Mesodermal cell (in vitro differentiated cells): ENCODE results near the gene GRAMD4.

Source experiments
- H3K27ac ChIP-seq: 2 replicates; pipeline ENCODE4 v1.7.0; 2013; ENCODE audit warnings: mild to moderate bottlenecking, low read depth, low read length, moderate library complexity; ENCODE audit not compliant: severe bottlenecking
- H3K36me3 ChIP-seq: 2 replicates; pipeline ENCODE4 v1.7.1; 2013; ENCODE audit warnings: mild to moderate bottlenecking, low read length, moderate library complexity; ENCODE audit not compliant: control insufficient read depth, insufficient read depth
- H3K4me1 ChIP-seq: one replicate; pipeline ENCODE4 v1.7.1; 2013; ENCODE audit warnings: mild to moderate bottlenecking, low read length; ENCODE audit not compliant: insufficient read depth, control insufficient read depth, poor library complexity, severe bottlenecking
- H3K4me3 ChIP-seq: 2 replicates; pipeline ENCODE4 v1.7.0; 2013; ENCODE audit warnings: low read length, control low read depth, mild to moderate bottlenecking; ENCODE audit not compliant: insufficient read depth, poor library complexity, severe bottlenecking; ENCODE audit errors: extremely low read depth
- H3K9me3 ChIP-seq: 2 replicates; pipeline ENCODE4 v1.7.1; 2013; ENCODE audit warnings: mild to moderate bottlenecking, low read length, moderate library complexity; ENCODE audit not compliant: control insufficient read depth
- WGBS, 2 experiments: methylation state at CpG; one replicate each; pipeline ENCODE4 v1.1.5; 2013; ENCODE audit warnings: missing lambda C conversion rate in 2 of 2; ENCODE audit not compliant: insufficient coverage in 2 of 2; 5-methylcytosine and 5-hydroxymethylcytosine counted together

GRAMD4 gene

GRCh38 chr22:46592390-46592872 lies 27.8 kb upstream of the GRAMD4 start:
- H3K36me3 ChIP-seq: no peaks in the 10 kb centered on the region
- H3K4me3 ChIP-seq: no peak overlapping the region
- H3K27ac ChIP-seq: peak overlapping the region; percentile 11
- H3K4me1 ChIP-seq: peaks cover 12% of the 10 kb centered on the region
- no peaks in the 10 kb centered on the region for H3K9me3 ChIP-seq
- WGBS, 2 experiments: 70 to 78% methylated on average over 13 of the region's 13 CpGs

DNA sequence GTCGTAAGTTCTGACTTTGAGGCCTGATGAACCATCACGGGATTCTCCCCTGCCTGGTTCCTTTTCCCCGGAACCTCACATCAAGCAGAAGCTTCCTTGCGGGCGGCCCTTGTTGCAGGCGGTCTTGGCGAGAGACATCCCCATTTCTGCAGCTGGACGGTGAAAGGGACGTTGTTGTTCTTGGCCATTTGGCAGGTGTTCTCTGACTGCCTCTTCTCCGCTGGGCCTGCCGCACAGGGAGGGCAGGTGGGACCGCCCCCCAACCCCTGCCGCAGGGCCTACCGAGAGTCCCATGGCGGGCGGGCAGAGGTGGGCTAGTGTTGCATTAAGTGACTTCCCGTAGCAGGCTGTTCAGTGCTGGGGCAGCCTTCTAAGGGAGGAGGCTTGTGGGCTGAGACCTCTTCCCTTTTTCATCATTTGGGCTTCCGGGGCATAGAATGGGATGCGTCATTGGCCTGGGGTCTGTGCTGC lies 26.9 kb upstream of the GRAMD4 start:
- Histone ChIP-seq H3K27ac (no peak overlapping the region), H3K36me3 (no peaks in the 10 kb centered on the region), H3K4me1 (peaks cover 12% of the 10 kb centered on the region), H3K4me3 (no peak overlapping the region), H3K9me3 (no peaks in the 10 kb centered on the region)
- 96 to 99% methylated on average over 12 to 17 of the region's 19 CpGs for WGBS, 2 experiments

GRCh38 chr22:46593996-46594946 lies 25.9 kb upstream of the GRAMD4 start:
- 86 to 90% methylated on average over 7 to 10 of the region's 15 CpGs for WGBS, 2 experiments

DNA sequence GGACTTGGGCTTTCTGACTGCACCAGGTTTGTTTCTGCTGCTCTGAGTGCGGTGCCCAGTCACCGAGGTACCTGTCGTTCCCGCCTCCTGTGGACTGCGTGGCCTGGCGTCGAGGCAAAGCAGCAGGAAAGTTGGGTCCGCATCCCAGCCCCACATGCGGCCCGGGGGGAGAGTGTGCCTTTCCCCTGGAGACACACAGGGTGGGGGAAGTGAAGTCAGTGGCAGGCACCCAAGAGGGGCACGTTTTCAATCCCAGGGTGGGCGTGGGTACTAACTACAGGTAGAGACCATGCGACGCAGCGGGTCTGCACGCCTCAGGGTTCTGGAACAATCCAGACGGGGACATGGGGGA lies 25.3 kb upstream of the GRAMD4 start:
- Histone ChIP-seq H3K27ac (no peak overlapping the region), H3K36me3 (no peaks in the 10 kb centered on the region), H3K4me1 (peaks cover 12% of the 10 kb centered on the region), H3K4me3 (no peak overlapping the region), H3K9me3 (no peaks in the 10 kb centered on the region)
- 93 to 95% methylated on average over 17 of the region's 17 CpGs for WGBS, 2 experiments

More at GRCh38 chr22:46593996-46594946, 25.9 kb upstream of the GRAMD4 start:
- Histone ChIP-seq H3K9me3 (no peaks in the 10 kb centered on the region), H3K4me1 (peaks cover 12% of the 10 kb centered on the region), H3K27ac (no peak overlapping the region), H3K36me3 (no peaks in the 10 kb centered on the region), H3K4me3 (no peak overlapping the region)

- no peaks in the 10 kb centered on the region for H3K36me3 ChIP-seq
- no peak overlapping the region for H3K4me3 ChIP-seq
- 91 to 97% methylated on average over 4 to 6 of the region's 8 CpGs for WGBS, 2 experiments
Measured at GRCh38 chr22:46595545-46595944, 24.6 kb upstream of the GRAMD4 start.

DNA sequence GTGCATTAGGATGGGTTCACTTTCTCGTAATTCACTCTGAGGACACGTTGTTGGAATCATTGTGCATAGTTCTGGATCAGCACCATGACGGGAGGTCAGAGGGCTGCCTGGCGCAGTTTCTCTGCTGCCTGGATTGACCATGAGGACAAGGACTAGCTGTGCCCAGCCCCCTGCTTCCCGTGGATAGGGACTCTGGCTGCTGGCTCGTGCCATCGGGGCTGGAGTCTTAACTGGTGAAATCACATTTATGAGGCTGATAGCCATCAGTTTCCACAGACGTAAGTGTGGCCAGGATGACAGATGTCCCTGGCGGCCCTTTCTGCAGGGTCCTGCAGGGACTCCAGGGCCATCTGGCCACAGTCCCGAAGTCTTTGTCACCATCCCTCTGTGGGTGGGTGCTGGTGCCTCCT lies 24.1 kb upstream of the GRAMD4 start:
- H3K9me3 ChIP-seq: no peaks in the 10 kb centered on the region
- H3K4me3 ChIP-seq: no peak overlapping the region
- H3K4me1 ChIP-seq: peaks cover 12% of the 10 kb centered on the region
- H3K27ac ChIP-seq: no peak overlapping the region
- 89 to 91% methylated on average over 10 of the region's 10 CpGs for WGBS, 2 experiments
- no peaks in the 10 kb centered on the region for H3K36me3 ChIP-seq

More at GRCh38 chr22:46595545-46595944, 24.6 kb upstream of the GRAMD4 start:
- Histone ChIP-seq H3K9me3 (no peaks in the 10 kb centered on the region), H3K4me1 (peaks cover 12% of the 10 kb centered on the region), H3K27ac (no peak overlapping the region)

DNA sequence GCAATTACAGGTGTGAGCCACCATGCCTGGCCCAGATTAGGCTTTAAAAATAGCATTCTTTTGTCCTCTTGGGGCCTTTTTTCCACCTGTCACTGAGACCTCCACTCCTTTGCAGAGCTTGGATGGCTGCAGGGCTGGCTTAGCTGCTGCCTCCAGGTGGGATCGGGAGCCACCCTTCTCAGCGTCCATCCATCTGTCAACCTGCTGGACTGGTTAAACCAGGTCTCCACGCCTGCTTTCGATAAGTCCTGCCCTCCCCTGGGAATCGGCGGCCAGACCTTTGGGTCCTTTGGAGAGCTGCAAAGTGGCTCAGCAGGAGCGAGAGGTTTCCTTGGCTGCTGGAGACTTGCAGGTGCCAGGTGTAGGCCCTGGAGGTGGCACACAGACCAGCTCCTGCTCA lies 23.4 kb upstream of the GRAMD4 start:
- Histone ChIP-seq H3K9me3 (no peaks in the 10 kb centered on the region), H3K4me3 (no peak overlapping the region), H3K4me1 (peaks cover 9% of the 10 kb centered on the region), H3K27ac (no peak overlapping the region), H3K36me3 (no peaks in the 10 kb centered on the region)
- WGBS, 2 experiments: 89 to 93% methylated on average over 7 of the region's 7 CpGs

DNA sequence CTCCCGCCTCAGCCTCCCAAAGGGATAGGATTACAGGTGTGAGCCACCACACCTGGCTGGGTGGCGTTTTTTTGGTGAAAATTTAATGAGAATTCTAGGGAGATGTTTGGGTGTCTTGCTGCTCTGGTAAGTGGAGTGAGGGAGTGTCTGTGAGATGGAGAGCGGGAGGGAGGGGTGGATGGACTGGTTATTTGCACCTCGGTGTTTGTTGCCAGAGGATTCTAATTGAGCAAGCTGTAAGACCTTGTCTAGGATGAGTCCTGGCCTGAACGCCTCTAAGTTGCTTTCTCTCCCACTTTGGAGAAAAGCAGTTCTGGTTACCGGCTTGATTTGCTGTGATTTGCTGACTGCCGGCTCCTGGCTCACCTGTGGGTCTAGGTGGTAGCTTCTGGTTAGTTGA lies 22.0 kb upstream of the GRAMD4 start:
- Histone ChIP-seq H3K4me1 (no peaks in the 10 kb centered on the region), H3K9me3 (no peaks in the 10 kb centered on the region), H3K4me3 (no peak overlapping the region), H3K36me3 (no peaks in the 10 kb centered on the region), H3K27ac (no peak overlapping the region)
- 86 to 87% methylated on average over 5 to 6 of the region's 7 CpGs for WGBS, 2 experiments

DNA sequence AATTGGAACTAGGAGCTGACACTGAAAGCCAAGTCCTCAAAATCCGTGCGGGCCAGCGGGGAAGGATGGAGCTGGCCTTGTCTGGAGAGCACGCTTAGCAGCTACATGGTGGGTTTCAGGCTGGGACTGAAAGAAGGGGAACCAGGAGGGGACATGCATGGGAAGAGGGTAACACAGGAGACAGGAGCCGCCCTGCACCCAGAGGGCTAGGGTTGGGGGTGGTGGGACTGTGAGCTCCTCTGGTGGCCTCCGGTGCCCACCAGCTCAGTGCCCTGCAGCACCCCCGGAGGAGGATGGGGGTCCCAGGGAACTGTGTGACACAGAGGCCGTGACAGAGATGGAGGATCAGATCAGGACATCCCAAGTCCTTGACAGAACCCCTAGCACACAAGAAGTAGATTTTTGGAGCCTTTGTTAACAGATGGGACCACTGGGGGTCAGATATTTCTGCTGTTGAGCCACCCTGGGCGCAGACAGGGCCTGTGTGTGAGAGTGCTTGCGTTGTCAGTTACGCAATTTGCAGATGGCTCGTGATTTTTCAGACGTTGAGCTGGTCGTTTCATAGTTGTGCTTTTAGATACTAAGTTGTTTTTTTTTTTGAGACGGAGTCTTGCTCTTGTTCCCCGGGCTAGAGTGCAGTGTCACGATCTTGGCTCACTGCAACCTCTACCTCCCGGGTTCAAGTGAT lies 21.3 kb upstream of the GRAMD4 start:
- no peak overlapping the region for H3K4me3 ChIP-seq
- no peak overlapping the region for H3K27ac ChIP-seq
- no peaks in the 10 kb centered on the region for H3K9me3 ChIP-seq
- H3K4me1 ChIP-seq: peaks cover 2% of the 10 kb centered on the region
- no peaks in the 10 kb centered on the region for H3K36me3 ChIP-seq
- 90 to 94% methylated on average over 15 to 18 of the region's 18 CpGs for WGBS, 2 experiments

DNA sequence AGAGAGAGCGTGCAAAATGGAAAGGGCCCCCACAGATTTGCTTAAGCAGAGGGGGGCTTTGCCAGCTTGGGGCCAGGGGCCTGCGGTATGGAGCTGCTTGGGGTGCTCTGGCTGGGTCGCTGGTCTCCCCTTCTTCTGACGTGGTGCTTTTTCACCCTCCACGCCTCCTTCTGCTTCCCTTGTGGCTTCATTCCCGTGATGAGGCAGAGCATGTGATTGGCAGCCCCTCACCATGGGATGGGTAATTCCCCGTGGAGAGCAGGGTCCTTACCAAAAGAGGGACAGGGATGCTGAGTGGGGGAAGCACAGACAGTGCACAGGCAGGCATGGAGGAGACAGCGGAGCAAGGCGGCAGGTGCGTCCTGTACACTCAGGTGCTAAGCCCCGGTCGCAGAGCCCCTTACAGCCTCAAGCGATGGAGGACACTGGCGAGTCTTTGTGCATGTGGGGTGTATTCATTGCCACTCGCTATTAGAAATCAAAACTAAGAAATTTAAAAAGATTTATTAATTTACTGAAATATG lies 19.9 kb upstream of the GRAMD4 start:
- no peaks in the 10 kb centered on the region for H3K36me3 ChIP-seq
- WGBS, 2 experiments: 72 to 81% methylated on average over 7 to 12 of the region's 15 CpGs
- no peak overlapping the region for H3K4me3 ChIP-seq
- peaks cover 9% of the 10 kb centered on the region for H3K4me1 ChIP-seq
- H3K27ac ChIP-seq: no peak overlapping the region
- H3K9me3 ChIP-seq: no peaks in the 10 kb centered on the region
